Activated T-cell treated with anti-CD3 and anti-CD28 coated beads, Interleukin-2, amount 50 U/mL, for 72 hours (primary cell): ENCODE measurements around the gene AGBL4. TPM values are rescaled to one million over a fixed set of nuclear protein-coding genes. Genes with fewer than 3 reads are reported as not detected.
"Not testable (repeated sequence)": the region's sequence is repeated elsewhere in the genome, so short reads cannot be mapped to it uniquely, and the experiment has no call there.

Source experiments
- ATAC-seq, 2 donors: fragments of 150-1000 bp; cut with Tn5 transposase; replicated peaks in 1 of 2; 2 replicates each; pipeline ENCODE4 v1.10.0; 2021; ENCODE audit warnings: moderate library complexity in 2 of 2, mild to moderate bottlenecking in 1 of 2
- DNase-seq, 2 donors: peaks; one replicate each; pipeline ENCODE4 v3.0.0; 2021 to 2022; ENCODE audit warnings: mixed read lengths in 1 of 2
- H3K27ac Mint-ChIP-seq: one replicate; pipeline ENCODE4 v1.8.0; 2022; ENCODE audit warnings: mild to moderate bottlenecking, moderate library complexity, mixed read lengths
- H3K27me3 Mint-ChIP-seq: one replicate; pipeline ENCODE4 v1.8.0; 2022; ENCODE audit warnings: low read depth, mixed read lengths
- H3K36me3 Mint-ChIP-seq, 2 donors: one replicate each; pipeline ENCODE4 v1.8.0; 2022; ENCODE audit warnings: mixed read lengths in 2 of 2, mild to moderate bottlenecking in 1 of 2; ENCODE audit not compliant: insufficient read depth in 2 of 2
- H3K4me1 Mint-ChIP-seq: one replicate; pipeline ENCODE4 v1.8.0; 2022; ENCODE audit warnings: low read depth, mixed read lengths
- H3K4me3 Mint-ChIP-seq, 2 donors: one replicate each; pipeline ENCODE4 v1.8.0; 2022; ENCODE audit warnings: mild to moderate bottlenecking in 2 of 2, mixed read lengths in 2 of 2, moderate library complexity in 2 of 2
- H3K9me3 Mint-ChIP-seq, 2 donors: one replicate each; pipeline ENCODE4 v1.8.0; 2022; ENCODE audit warnings: mixed read lengths in 2 of 2
- total RNA-seq, 2 donors: library from RNA; stranded (reverse); gene quantifications; one replicate each; pipeline ENCODE4 v1.2.3, GENCODE V29; 2022

Gene AGBL4
- total RNA-seq, 2 donors from 2014 or later = not detected

GRCh38 chr1:49854741-49855140, 169.0 kb downstream of the AGBL4 start:
- H3K36me3 Mint-ChIP-seq = no peaks in the 10 kb centered on the region
- peaks cover 0 to 6% of the 10 kb centered on the region in 2 donors for H3K9me3 Mint-ChIP-seq
- no peak overlapping the region for H3K27ac Mint-ChIP-seq
- ATAC-seq = no peak
- H3K4me3 Mint-ChIP-seq = no peak overlapping the region
- H3K27me3 Mint-ChIP-seq = no peaks in the 10 kb centered on the region
- DNase-seq = no peak
- no peaks in the 10 kb centered on the region for H3K4me1 Mint-ChIP-seq

GRCh38 chr1:49842596-49842995, 181.2 kb downstream of the AGBL4 start:
- H3K36me3 Mint-ChIP-seq = peaks cover 15 to 16% of the 10 kb centered on the region in 2 donors
- ATAC-seq (no peak), DNase-seq (no peak)
- peaks cover 15 to 28% of the 10 kb centered on the region in 2 donors for H3K9me3 Mint-ChIP-seq
- no peak overlapping the region for H3K4me3 Mint-ChIP-seq
- H3K27ac Mint-ChIP-seq = no peak overlapping the region
- no peaks in the 10 kb centered on the region for H3K4me1 Mint-ChIP-seq
- no peaks in the 10 kb centered on the region for H3K27me3 Mint-ChIP-seq

GRCh38 chr1:49841767-49842166, 182.0 kb downstream of the AGBL4 start:
- Mint-ChIP-seq H3K36me3 (peaks cover 15 to 16% of the 10 kb centered on the region in 2 donors), H3K27me3 (no peaks in the 10 kb centered on the region), H3K27ac (no peak overlapping the region), H3K4me1 (no peaks in the 10 kb centered on the region), H3K9me3 (peaks cover 15 to 28% of the 10 kb centered on the region in 2 donors), H3K4me3 (no peak overlapping the region)
- ATAC-seq (no peak), DNase-seq (no peak)

GRCh38 chr1:49824261-49824660, 199.5 kb downstream of the AGBL4 start:
- peaks cover 3 to 12% of the 10 kb centered on the region in 2 donors for H3K9me3 Mint-ChIP-seq
- H3K27me3 Mint-ChIP-seq = no peaks in the 10 kb centered on the region
- no peaks in the 10 kb centered on the region for H3K4me1 Mint-ChIP-seq
- DNase-seq = no peak
- no peak overlapping the region for H3K27ac Mint-ChIP-seq
- no peak for ATAC-seq
- H3K36me3 Mint-ChIP-seq = no peaks in the 10 kb centered on the region
- H3K4me3 Mint-ChIP-seq = no peak overlapping the region

- Mint-ChIP-seq H3K4me3 (no peak overlapping the region), H3K9me3 (peaks cover 0 to 3% of the 10 kb centered on the region in 2 donors), H3K27ac (no peak overlapping the region), H3K36me3 (no peaks in the 10 kb centered on the region), H3K27me3 (no peaks in the 10 kb centered on the region), H3K4me1 (no peaks in the 10 kb centered on the region)
- no peak for DNase-seq
- no peak for ATAC-seq
These were observed 206.1 kb downstream of the AGBL4 start for GRCh38 chr1:49817681-49818080.

GRCh38 chr1:49787013-49787412, 236.7 kb downstream of the AGBL4 start:
- H3K36me3 Mint-ChIP-seq, H3K4me1 Mint-ChIP-seq, H3K27ac Mint-ChIP-seq, DNase-seq, ATAC-seq, H3K27me3 Mint-ChIP-seq, H3K4me3 Mint-ChIP-seq, H3K9me3 Mint-ChIP-seq: not testable (repeated sequence)

- Mint-ChIP-seq H3K27ac (no peak overlapping the region), H3K4me3 (no peak overlapping the region), H3K4me1 (no peaks in the 10 kb centered on the region), H3K36me3 (peaks cover 0 to 6% of the 10 kb centered on the region in 2 donors), H3K27me3 (no peaks in the 10 kb centered on the region), H3K9me3 (peaks cover 5 to 8% of the 10 kb centered on the region in 2 donors)
- DNase-seq (no peak), ATAC-seq (no peak)
These were observed 258.7 kb downstream of the AGBL4 start for GRCh38 chr1:49765034-49765433.

- H3K4me1 Mint-ChIP-seq = not testable (repeated sequence)
- H3K9me3 Mint-ChIP-seq = peaks cover 7 to 14% of the 10 kb centered on the region in 2 donors
These were observed 285.6 kb downstream of the AGBL4 start for GRCh38 chr1:49738118-49738517.

GRCh38 chr1:49728377-49728776, 295.4 kb downstream of the AGBL4 start:
- no peaks in the 10 kb centered on the region for H3K27me3 Mint-ChIP-seq
- no peaks in the 10 kb centered on the region for H3K36me3 Mint-ChIP-seq
- no peaks in the 10 kb centered on the region for H3K4me1 Mint-ChIP-seq
- peaks cover 3 to 9% of the 10 kb centered on the region in 2 donors for H3K9me3 Mint-ChIP-seq
- no peak overlapping the region for H3K27ac Mint-ChIP-seq
- ATAC-seq (no peak), DNase-seq (no peak)
- no peak overlapping the region for H3K4me3 Mint-ChIP-seq

More at GRCh38 chr1:49738118-49738517, 285.6 kb downstream of the AGBL4 start:
- not testable (repeated sequence) for DNase-seq, ATAC-seq, H3K36me3 Mint-ChIP-seq, H3K27ac Mint-ChIP-seq, H3K4me3 Mint-ChIP-seq, H3K27me3 Mint-ChIP-seq

GRCh38 chr1:49723662-49724061, 300.1 kb downstream of the AGBL4 start:
- H3K4me3 Mint-ChIP-seq = no peak overlapping the region
- H3K9me3 Mint-ChIP-seq = peaks cover 1 to 5% of the 10 kb centered on the region in 2 donors
- DNase-seq = no peak
- no peak overlapping the region for H3K27ac Mint-ChIP-seq
- no peaks in the 10 kb centered on the region for H3K27me3 Mint-ChIP-seq
- no peaks in the 10 kb centered on the region for H3K4me1 Mint-ChIP-seq
- ATAC-seq = no peak
- no peaks in the 10 kb centered on the region for H3K36me3 Mint-ChIP-seq

- no peak overlapping the region for H3K4me3 Mint-ChIP-seq
- no peaks in the 10 kb centered on the region for H3K4me1 Mint-ChIP-seq
- ATAC-seq = no peak
- no peak overlapping the region for H3K27ac Mint-ChIP-seq
- no peaks in the 10 kb centered on the region for H3K27me3 Mint-ChIP-seq
- peaks cover 2% of the 10 kb centered on the region in 2 donors for H3K9me3 Mint-ChIP-seq
- no peak for DNase-seq
- H3K36me3 Mint-ChIP-seq = no peaks in the 10 kb centered on the region
These were observed 329.4 kb downstream of the AGBL4 start for GRCh38 chr1:49694251-49694827.

GRCh38 chr1:49686107-49686506, 337.6 kb downstream of the AGBL4 start:
- Mint-ChIP-seq H3K9me3 (peaks cover 3 to 6% of the 10 kb centered on the region in 2 donors), H3K27me3 (no peaks in the 10 kb centered on the region), H3K36me3 (no peaks in the 10 kb centered on the region), H3K27ac (no peak overlapping the region), H3K4me1 (no peaks in the 10 kb centered on the region), H3K4me3 (no peak overlapping the region)
- DNase-seq = no peak
- no peak for ATAC-seq

- H3K9me3 Mint-ChIP-seq = peaks cover 4 to 10% of the 10 kb centered on the region in 2 donors
These were observed 346.0 kb downstream of the AGBL4 start for GRCh38 chr1:49677706-49678105.

GRCh38 chr1:49651136-49651535, 372.6 kb downstream of the AGBL4 start:
- H3K27me3 Mint-ChIP-seq = no peaks in the 10 kb centered on the region
- ATAC-seq (no peak), DNase-seq (no peak)
- H3K27ac Mint-ChIP-seq = no peak overlapping the region
- H3K9me3 Mint-ChIP-seq = peaks cover 5 to 7% of the 10 kb centered on the region in 2 donors
- no peaks in the 10 kb centered on the region for H3K4me1 Mint-ChIP-seq
- peaks cover 3 to 4% of the 10 kb centered on the region in 2 donors for H3K36me3 Mint-ChIP-seq
- no peak overlapping the region for H3K4me3 Mint-ChIP-seq

More at GRCh38 chr1:49677706-49678105, 346.0 kb downstream of the AGBL4 start:
- H3K36me3 Mint-ChIP-seq = peaks cover 0 to 1% of the 10 kb centered on the region in 2 donors
- no peak overlapping the region for H3K27ac Mint-ChIP-seq
- no peaks in the 10 kb centered on the region for H3K4me1 Mint-ChIP-seq
- no peak overlapping the region for H3K4me3 Mint-ChIP-seq
- ATAC-seq (no peak), DNase-seq (no peak)
- no peaks in the 10 kb centered on the region for H3K27me3 Mint-ChIP-seq
